DMS 273 treated with DMSO at 0.1 percent for 48 hours (cell line): ENCODE measurements around the gene MYBBP1A.

ENCODE experiments used
- DNase-seq: peaks from one replicate; lab custom pipeline; 2025; lab: John Stamatoyannopoulos, UW

Gene MYBBP1A

DNA sequence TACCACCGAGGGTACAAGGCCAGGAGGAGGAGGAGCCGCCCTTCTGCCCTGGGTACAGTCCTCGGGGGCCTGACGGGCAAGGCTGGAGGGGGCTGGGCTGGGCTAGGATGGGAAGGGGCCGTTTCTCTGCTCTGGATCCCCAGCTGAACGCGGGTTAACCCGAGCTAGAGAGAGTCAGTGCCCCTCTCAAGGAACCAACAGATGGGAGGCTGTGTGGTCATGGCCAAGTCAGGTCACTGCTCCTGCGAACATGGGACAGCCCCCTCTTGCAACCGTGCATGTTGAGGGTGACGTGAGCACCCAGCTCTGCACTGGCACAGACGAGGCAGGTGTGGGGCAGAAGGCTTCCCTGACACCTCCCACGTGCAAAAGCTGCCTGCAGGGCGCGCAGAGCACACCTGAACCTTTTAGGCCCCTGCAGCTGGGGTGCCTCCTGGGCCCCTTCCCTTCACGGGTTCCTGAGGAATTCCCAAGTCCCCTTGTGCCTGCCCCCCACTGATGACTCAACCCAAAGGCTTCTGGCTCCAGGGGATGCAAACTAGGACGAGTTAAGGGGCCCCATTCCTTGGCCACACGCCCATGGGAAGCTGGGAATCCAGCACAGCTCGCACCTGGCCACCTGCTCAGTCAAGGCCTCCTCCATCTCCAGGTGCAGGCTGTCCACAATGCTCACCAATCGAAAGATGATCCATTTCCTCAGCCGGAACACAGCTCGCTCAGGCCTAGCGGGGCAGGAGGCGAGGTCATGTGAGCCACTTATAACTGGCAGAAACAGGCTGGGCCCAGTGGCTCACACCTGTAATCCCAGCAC, 6.3 kb downstream of the MYBBP1A start:
- no peak for DNase-seq

DNA sequence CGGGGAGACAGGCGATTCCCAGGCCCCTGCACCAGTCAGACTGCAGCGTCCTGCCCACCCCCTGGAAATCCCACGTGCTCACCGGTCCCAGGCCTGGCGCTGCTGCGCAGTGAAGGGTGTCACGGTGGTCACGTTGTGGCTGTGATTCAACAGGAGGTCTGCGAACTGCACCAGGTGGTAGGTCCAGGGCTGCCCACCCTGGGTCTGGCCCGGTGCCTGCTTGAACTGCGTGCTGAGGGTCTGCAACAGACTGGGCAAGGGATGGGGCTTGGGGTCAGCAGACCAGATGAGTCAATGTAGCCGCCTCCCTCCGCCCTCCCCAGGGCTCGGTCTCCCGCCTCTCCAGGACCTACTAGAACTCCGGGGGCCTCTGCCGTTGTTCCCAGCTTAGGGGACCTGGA, 7.1 kb downstream of the MYBBP1A start:
- DNase-seq, result no peak

DNA sequence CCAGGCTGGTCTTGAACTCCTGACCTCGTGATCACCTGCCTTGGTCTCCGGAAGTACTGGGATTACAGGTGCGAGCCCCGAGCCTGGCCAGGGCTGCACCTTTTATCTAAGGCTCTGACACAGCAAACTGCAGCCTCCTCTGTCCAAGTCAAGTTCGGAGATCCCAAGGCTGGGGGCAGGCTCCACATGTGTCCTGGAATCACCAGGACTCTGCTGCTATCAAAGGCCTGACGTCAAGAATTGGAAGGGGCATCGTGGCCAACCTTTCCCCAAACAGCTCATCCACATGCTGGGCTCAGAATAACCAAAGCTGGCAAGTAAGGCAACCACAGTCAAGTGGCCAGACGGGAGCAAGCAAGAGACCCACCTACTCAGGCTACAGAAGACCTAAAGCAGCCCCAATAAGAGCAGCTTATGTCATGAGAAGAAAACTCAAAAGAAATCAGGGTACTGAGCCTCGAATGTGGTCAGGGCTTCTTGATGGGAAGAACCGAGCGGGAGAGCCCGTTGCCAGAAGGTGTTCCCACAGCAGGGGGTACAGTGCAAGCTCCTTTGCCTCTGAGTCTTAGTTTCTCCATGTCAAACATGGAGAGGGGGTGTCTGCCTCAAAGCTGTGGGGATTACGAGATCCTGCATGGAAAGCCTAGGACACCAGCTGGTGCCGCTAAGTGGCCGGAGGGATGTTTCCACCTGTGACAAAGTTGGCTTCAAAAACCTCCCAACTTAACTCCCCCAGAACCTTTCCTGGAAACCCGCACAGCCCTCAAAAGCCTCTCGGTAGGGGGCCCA, 7.9 kb downstream of the MYBBP1A start:
- DNase-seq, result no peak

DNA sequence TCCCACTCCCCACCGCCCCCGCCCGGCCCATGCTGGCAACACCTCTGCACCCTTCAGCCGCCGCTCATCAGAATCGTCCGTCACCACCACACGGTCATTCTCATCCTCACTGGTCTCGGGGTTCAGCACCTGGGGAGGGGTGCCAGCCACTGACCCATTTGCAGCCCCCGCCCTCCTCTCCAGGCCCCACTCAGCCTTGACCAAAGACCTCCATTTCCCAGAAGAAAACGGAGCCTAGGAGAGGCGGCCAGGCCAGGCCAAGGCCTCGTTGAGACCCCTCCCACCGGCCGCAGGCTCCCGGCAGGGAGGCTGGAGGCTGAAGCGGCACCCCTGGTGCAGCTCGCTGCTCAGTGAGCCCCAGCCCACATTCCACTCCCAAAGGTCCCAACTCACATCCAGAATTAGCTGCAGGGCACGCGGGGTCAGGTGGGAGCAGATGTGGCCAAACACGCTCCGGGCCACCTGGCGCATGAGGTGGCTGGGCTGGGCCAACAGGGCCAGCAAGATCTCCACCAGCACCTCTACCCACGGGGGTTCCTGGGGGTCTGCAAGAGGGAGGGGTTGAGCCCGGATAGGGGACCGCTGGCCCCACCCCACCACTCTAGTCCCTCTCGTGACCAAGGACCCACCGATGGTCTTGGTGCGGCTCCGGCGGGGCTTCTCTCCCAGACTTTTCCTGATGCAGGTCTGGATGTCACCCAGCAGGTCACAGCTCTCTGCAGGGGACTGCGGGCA, 9.8 kb downstream of the MYBBP1A start:
- DNase-seq, result no peak

DNA sequence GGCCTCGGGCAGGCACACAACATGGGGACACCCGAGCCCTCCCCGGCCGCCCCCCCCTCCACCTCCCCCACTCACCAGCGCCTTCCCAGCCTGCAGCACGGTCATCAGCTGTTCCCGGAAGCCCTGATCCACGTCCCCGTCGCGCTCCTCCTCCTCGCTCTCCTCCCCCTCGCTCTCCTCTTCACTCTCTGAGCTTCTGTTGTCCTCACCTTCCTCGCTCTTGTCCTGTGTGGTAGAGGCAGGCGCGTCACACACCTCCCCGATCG, 10.3 kb downstream of the MYBBP1A start:
- no peak for DNase-seq

DNA sequence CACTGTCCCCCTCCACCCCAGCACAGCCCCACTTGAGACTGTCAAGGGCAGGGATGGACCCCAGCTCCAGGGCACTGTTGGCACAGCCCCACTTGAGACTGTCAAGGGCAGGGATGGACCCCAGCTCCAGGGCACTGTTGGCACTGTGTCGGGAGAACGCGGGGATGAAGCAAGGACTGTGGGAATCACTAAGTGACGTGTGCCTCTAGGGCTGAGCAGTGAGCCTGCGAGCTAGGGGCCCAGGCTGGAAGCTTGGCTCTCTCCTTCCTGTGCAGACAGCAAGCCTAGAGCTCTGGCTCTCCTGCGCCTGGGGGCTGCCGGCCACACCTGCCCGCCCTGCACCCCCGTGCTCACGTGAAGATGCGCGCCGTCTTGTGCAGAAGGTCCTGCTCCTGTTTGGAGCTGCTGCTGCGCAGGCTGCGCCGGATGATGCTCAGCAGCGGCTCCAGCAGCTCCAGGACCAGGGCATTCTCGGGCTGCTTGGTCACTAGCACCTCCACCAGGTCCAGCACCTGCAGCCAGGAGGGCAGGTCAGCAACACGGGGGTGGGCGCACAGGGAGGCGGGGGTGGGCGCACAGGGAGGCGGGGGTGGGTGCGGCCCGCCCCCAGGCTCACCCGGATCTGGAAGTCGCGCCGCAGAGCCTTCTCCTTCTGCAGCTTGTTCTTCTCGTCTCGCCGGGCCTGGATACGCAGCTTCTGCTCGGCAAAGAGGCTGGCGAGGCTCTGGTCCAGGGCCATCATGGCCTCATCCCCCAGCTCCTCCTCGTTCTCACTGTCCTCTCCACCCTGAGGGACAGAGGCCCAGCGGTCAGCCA, 10.8 kb downstream of the MYBBP1A start:
- DNase-seq, result no peak

DNA sequence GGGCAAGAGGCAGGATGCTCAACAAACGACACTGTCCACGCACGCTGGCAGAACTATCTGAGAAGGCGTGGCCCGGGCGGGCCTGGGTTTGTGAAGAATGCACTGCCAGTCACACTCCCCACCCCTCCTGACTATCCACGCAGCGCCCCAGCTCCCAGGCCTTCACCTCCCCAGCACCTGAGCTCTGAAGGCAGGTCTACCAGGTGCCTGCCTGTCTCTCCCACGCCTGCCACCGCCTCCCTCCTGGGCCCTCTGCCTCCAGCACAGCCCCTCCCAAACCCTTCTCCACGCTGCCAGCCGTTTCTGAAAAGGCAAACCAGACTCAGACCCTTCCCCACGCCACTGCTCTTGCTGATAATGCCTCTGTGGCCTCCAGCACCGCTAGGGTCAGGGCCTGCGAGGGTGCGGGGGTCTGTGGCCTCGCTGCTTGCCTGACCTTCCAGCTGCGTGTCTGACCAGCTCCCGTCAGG, 11.6 kb downstream of the MYBBP1A start:
- DNase-seq, result no peak

DNA sequence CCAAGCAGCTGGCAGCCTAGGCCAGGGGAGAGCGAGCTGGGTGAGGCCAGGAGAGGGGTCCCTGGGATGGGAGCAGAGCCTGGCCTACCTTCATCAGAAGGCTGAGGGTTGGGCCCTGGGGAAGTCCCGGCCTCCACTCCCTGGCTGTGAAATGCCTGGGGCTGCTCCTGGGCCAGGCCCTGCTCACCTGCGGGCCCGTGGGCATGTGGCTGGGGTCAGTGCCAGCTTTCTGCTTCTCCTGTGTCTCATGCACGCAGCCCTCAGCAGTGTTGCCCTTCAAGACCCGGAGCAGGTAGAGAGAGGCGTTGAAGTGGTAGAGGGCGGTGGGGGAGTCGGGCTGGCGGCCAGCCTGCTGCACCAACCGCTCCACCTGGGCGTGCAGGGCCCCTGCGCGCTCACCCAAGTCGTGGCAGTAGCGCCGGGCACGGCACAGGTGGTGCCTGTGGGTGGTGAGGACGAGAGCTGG, 12.4 kb downstream of the MYBBP1A start:
- DNase-seq, result no peak

DNA sequence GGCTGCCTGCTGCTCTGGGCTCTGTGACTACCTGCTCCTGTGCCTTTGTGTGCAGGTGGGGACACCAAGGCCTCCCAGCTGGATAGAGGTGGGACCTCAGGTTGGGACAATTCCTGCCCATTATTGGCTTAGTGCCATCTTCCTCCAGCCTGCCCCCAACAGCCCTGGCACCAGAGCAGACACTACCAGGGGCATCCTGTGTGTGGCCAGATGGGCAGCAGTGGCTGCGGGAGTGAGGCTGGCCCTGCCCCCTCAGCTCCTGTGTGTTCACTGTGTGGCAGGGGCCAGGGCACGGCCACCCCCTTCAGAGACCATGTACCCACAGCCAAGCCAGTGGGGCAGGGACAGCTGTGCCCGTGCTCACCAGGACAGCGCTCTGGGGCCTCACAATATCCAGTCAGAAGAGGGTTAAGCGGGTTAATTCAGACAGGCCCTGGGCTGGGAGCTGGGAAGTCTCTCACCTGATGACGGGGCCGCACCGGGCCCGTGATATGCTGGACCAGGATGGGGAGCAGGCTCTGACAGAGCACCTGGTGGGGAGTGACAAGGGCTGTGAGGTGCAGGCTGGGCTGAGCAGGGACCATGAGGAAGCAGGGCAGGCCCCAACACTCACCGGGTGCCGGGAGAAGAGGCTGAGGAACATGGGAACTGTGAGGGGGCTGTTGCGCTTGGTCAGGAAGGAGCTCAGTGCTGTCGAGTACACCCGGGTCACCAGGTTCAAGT, 13.0 kb downstream of the MYBBP1A start:
- DNase-seq, result no peak

DNA sequence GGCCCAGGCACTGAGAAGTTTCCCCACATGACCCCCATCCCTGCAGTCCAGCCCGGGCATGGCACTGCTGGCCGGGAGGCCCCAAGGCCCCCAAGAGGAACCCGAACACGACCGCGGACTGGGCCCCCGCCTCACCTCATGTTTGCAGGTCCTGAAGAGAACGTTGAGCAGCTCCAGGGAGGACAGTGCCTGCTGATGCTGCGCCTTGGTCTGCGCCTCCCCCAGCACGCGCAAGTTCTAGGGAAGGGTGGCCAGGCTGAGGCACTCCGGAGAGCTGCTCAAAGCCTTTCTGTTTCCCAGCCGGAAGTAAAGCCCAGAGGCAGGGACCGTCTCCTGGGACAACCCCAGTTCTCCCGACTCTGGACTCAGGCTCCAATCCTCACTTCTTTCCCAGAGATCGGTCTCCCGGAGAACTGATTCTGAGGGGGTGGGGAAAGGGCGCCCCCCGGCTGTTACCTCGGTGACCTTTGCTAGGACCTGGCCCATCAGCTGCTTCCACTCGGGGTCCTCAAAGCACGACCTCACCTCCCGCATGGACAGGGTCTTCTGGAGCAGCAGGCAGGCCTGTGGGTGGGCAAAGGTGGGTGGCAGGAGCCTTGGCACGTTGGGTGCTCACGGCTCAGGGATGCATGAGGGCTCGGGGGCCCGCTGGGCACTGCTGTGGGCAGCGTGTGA, 13.7 kb downstream of the MYBBP1A start:
- DNase-seq, result no peak

DNA sequence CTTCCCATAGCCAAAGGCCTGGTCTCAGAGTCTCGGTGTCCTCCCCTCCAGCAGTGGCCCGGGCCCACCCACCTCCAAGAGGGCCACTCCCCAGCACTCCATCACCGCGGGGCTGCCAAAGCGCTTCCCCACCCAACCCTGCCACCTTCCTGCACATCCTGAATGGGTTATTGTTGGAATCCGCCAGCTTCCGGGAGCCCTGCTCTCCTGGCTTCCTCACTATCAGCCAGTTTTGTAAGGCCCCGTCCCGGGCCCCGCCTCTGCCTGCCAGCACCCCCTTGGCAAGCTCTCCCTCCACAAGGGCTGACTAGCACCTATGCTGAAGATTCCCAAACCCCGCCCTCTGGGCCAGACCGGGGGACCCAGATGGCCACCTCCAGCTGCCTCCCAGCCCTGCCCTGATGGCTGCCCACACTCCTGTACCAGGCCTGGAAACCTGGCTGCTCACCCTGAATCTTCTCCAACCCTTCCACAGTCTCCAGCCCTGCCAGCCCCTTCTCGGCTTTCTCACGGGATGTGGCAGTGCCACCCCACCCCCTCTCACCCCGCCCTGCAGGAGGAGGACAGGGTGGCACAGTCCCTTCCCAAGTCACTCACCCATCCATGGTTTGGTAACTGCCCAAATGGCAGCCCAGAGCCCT, 14.4 kb downstream of the MYBBP1A start:
- DNase-seq, result no peak

DNA sequence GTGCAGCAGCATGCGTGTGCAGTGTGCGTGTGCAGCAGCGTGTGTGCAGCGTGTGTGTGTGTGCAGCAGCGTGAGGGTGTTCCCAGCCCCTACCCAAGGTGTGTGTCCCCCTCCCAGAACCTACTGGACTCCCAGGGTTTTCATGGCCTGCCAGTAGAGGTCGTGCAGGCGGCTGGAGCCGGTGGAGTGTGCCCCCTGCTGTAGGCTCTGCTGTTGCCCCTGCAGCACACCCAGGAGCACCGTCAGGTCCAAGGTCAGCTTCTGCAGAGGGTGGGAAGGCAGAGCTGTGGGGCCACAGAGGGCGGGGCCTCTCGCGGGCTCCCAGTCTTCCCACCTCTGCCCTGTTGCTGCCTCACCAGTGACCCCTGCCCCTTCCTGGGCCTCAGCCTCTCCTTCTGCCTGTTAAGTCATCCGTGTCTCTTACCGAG, 14.9 kb downstream of the MYBBP1A start:
- no peak for DNase-seq

DNA sequence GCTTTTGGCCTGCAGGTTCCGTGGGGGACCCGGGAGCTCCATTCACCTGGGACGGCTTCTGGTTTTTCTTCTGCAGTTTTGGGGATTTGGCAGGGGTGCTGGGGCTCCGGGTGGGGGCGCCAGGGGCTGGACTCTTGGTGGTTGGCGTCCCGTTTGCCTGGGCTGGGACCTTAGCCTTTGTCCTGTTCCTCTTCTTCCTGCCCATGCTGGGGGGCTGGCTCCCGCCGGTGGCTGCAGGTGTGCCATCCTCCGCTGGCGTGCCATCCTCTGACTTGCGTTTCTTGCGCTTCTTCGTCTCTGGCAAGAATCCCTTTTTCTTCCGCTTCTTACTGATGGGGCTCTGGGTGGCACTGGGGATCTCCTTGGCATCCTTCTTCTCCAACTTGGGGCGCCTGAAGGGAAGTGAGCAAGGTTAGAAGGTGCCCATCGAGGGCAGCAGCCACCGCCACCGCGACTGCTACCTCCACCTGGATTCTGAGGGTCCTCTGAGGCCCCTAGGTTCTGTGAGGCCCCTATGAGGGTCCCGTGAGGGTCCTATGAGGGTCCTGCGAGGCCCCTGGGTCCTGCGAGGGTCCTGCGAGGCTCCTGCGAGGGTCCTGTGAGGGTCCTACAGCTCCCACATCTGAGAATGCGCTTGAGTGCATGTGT, 15.5 kb downstream of the MYBBP1A start:
- DNase-seq, result no peak

DNA sequence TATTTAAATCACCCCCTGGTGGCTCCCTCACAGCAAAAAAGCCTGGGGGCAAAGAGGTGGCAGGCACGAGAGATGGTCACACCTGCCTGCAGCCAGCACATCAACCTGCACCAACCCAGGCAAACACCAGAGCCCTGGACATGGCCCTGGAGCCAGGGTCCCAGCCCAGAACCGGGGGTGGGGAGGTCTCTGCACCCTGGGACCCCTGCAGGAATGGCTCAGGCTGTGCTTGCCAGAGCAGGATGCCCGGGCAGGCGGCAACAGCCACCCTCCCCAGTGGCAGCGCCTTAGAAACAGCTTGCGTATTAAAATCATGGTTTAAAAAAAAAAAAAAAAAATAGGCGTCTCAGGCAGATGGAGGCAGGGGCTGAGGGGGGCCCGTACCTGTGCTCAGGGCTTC, 16.2 kb downstream of the MYBBP1A start:
- no peak for DNase-seq

DNA sequence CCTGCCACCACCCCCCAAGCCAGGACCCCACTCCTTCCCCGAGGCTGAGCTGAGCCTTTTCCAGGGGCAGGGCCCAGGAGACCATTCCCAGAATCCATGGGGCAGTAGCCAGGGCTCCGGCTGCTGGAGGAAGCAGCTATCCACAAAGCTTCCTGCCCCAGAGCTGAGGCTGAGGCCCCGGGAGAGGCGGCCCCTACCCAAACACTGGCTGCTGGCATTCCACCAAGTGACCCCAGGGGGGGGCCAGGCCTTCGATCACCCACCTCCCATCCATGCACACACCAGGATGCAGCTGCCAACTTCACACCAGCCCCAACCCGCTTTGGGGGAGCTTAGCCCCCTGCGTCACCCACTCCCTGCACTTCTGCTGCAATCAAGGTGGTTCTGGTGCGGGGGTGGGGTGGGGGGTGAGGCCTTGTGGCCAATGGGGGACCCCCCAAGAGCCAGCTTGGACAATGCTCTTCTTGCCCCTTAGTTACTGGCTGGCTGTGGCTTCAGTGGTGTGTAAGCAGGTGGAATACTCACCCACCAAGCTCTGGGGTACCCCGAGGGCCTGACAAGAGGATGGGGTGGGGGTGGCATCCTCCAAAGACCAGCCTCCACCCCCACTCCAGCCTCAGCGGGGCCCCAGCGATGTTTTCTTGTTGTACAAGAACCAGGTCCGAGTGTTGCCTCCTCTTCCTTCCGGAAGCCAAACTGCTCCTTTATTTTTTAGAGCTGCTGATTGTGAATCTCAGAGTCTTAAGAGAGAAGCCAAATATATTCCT, 16.8 kb downstream of the MYBBP1A start:
- no peak for DNase-seq

DNA sequence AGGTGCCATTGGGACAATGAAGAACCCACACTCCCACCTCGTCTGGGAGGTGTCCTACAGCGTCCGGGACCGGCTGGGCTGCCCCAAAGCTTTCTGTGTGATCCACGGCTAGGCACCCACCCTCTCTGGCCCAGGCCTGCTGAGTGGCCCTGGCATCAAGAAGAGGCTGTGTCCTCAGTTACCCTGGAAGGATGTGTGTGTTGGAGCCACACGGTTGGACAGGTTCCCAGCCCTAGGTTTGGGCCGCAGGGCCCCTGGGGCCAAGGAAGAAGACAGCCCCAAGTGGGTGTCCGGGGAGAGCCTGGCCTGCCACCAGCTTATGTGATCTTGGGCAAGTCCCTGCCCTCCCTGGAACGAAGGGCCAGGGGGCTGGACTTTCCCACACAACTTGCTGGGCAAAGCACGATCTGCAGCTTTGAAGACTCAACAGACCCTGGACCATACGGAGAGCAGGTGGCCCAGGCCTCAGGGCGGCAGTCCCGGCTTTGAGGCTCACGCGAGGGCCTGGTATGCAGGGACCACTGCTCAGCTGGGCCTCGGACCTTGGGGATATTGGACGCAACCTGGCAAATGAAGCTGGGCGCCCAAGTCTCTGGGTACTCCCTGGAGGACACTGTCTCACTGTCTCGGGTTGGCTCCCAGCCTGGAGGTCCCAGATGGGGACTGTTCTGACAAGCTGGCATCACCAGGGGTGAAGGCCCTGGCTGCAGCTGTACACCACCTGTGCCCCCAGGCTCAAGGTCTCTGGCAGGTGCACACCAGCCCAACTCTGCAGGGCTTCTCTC, 17.5 kb downstream of the MYBBP1A start:
- DNase-seq, result peak; percentile 32

DNA sequence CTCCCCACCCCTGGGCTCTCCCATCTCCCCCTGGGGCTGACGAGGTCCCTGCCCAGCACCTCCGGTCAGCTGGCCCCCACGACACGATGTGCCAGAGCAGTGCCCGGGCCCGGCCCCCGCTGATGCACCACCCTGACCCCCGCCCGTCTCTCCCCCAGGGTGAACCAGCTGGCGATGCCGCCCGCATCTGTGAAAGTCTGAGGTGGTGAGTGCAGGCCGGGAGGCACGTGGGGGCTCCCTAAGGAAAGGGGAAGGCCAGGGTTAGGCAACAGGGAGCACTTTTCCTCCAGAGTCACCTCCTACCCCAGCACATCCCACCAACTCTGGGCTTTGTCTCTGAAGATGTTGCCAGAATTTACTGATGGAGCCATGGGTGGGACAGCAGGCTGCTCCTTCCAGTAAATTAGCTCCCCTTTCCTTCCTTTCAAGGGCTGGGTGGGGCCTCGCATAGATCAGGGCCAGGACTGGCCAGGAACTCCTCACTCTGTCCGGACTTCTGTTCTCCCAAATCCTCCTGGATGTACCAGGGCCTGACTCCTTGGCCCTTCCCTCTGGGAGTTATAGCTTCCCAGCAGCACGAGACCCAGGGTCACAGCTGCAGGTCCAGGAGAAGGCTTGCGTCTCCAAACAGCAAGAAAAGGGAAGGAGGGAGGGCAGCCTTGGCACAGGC, 18.3 kb downstream of the MYBBP1A start:
- DNase-seq, result no peak
